A549 (cell line): ENCODE measurements around the gene RNASE8. TPM values are rescaled to one million over a fixed set of nuclear protein-coding genes. Genes with fewer than 3 reads are reported as not detected.

ENCODE experiments used
- ATAC-seq, 2 experiments: fragments of 200-7000 bp in 1 of 2; fragments of >200 bp in 1 of 2; cut with Nextera tagmentation in 1 of 2; cut with Tn5 transposase in 1 of 2; 3 replicates each; pipeline versions ENCODE4 v1.8.0 to v1.9.1; 2018 to 2020; ENCODE audit warnings: mild to moderate bottlenecking in 1 of 2, moderate library complexity in 1 of 2
- CTCF ChIA-PET: fragments of 300-600 bp; sonication (Branson Sonifier 250); formaldehyde crosslinking; extraction: SDS; loops from one replicate; lab custom pipeline; 2021; ENCODE audit warnings: antibody characterized with exemption, inconsistent platforms; lab: Yijun Ruan, JAX
- POLR2A ChIA-PET: fragments of 350-600 bp; formaldehyde crosslinking; extraction: SDS; loops from one replicate; lab custom pipeline; 2021; ENCODE audit warnings: antibody characterized with exemption, inconsistent platforms; lab: Yijun Ruan, JAX
- DNase-seq, 2 experiments: peaks; one replicate each; pipeline versions ENCODE4 v3.0.0 to v3.0.0-alpha.2; 2011 to 2016; ENCODE audit warnings: low read depth in 1 of 2, low spot score in 1 of 2
- FAIRE-seq: peaks from 2 replicates; lab custom pipeline; 2011; peaks lifted over from hg19 to GRCh38; lab: Jason Lieb, UNC
- H3K27ac ChIP-seq, 2 experiments: fragments of >200 bp; sonication (Bioruptor Twin); formaldehyde crosslinking; 3 replicates each; pipeline ENCODE4 v1.5.1; 2016 to 2017
- H3K4me1 ChIP-seq: fragments of >200 bp; sonication (Bioruptor Twin); formaldehyde crosslinking; 3 replicates; pipeline ENCODE4 v1.6.1; 2016
- H3K4me2 ChIP-seq: fragments of >200 bp; sonication (Bioruptor Twin); formaldehyde crosslinking; 3 replicates; pipeline ENCODE4 v1.6.1; 2016
- H3K4me3 ChIP-seq: fragments of >200 bp; sonication (Bioruptor Twin); formaldehyde crosslinking; 3 replicates; pipeline ENCODE4 v1.5.1; 2016
- H3K9me3 ChIP-seq: fragments of >200 bp; sonication (Bioruptor Twin); formaldehyde crosslinking; 3 replicates; pipeline ENCODE4 v1.6.1; 2016
- BCL3 ChIP-seq: fragments of >200 bp; sonication (Bioruptor Twin); formaldehyde crosslinking; IDR thresholded peaks from 3 replicates; pipeline ENCODE4 v1.6.1; 2016
- BHLHE40 ChIP-seq: IDR thresholded peaks from 2 replicates; pipeline ENCODE4 v1.6.1; 2012; ENCODE audit warnings: low read depth, low read length, inconsistent platforms
- CBX2 ChIP-seq: fragments of 200-600 bp; sonication (generic); IDR thresholded peaks from 2 replicates; pipeline ENCODE4 v1.6.1; 2016; ENCODE audit warnings: low read depth, mild to moderate bottlenecking, borderline replicate concordance
- E2F6 ChIP-seq: IDR thresholded peaks from 2 replicates; pipeline ENCODE4 v1.6.1; 2012; ENCODE audit warnings: low read depth, borderline replicate concordance
- EHMT2 ChIP-seq: fragments of 200-600 bp; sonication (generic); IDR thresholded peaks from 2 replicates; pipeline ENCODE4 v1.6.1; 2016; ENCODE audit warnings: antibody characterized with exemption, low read depth, mild to moderate bottlenecking, moderate library complexity
- EP300 ChIP-seq, 2 experiments: fragments of >200 bp; sonication (Bioruptor Twin); formaldehyde crosslinking; IDR thresholded peaks; 2 replicates in 1 of 2; 3 replicates in 1 of 2; pipeline ENCODE4 v1.6.1; 2016 to 2017
- HES2 ChIP-seq: fragments of >200 bp; sonication (Bioruptor Twin); formaldehyde crosslinking; IDR thresholded peaks from 2 replicates; pipeline ENCODE4 v1.6.1; 2016
- HOXA7 ChIP-seq: fragments of 250-450 bp; sonication (Bioruptor Pico); IDR thresholded peaks from 2 replicates; pipeline ENCODE4 v1.5.0; 2020; ENCODE audit warnings: mild to moderate bottlenecking, moderate library complexity
- HOXB13 ChIP-seq: fragments of 250-450 bp; sonication (Bioruptor Pico); IDR thresholded peaks from 2 replicates; pipeline ENCODE4 v1.5.0; 2020; ENCODE audit warnings: low read depth, mild to moderate bottlenecking, moderate library complexity
- HOXB5 ChIP-seq: fragments of 250-450 bp; sonication (Bioruptor Pico); IDR thresholded peaks from 2 replicates; pipeline ENCODE4 v1.5.0; 2020; ENCODE audit warnings: mild to moderate bottlenecking, moderate library complexity
- JUNB ChIP-seq: fragments of >200 bp; sonication (Bioruptor Twin); formaldehyde crosslinking; IDR thresholded peaks from 2 replicates; pipeline ENCODE4 v1.6.1; 2016
- PHF8 ChIP-seq: fragments of 200-600 bp; sonication (generic); IDR thresholded peaks from 2 replicates; pipeline ENCODE4 v1.6.1; 2016; ENCODE audit warnings: low read depth, mild to moderate bottlenecking, antibody characterized with exemption, moderate library complexity, borderline replicate concordance
- RARB ChIP-seq: fragments of 250-450 bp; sonication (Bioruptor Pico); IDR thresholded peaks from 2 replicates; pipeline ENCODE4 v1.8.0; 2021; ENCODE audit warnings: mild to moderate bottlenecking, moderate library complexity
- REST ChIP-seq: fragments of 200-600 bp; sonication (generic); IDR thresholded peaks from 2 replicates; pipeline ENCODE4 v1.6.1; 2016; ENCODE audit warnings: antibody characterized with exemption, mild to moderate bottlenecking, moderate library complexity
- RFX5 ChIP-seq: fragments of 450-650 bp; IDR thresholded peaks from 2 replicates; pipeline ENCODE4 v1.7.1; 2014; ENCODE audit warnings: antibody characterized with exemption, mild to moderate bottlenecking, moderate library complexity
- RNF2 ChIP-seq: fragments of 200-600 bp; sonication (generic); IDR thresholded peaks from 2 replicates; pipeline ENCODE4 v1.6.1; 2016; ENCODE audit warnings: low read depth, mild to moderate bottlenecking, antibody characterized with exemption, moderate library complexity, borderline replicate concordance
- USF2 ChIP-seq: fragments of 450-650 bp; IDR thresholded peaks from 2 replicates; pipeline ENCODE4 v1.6.1; 2014; ENCODE audit warnings: antibody characterized with exemption
- ZC3H11A ChIP-seq: fragments of 450-650 bp; IDR thresholded peaks from 2 replicates; pipeline ENCODE4 v1.6.1; 2014; ENCODE audit warnings: antibody characterized with exemption, mild to moderate bottlenecking
- ZFP36 ChIP-seq: fragments of 450-650 bp; IDR thresholded peaks from 2 replicates; pipeline ENCODE4 v1.6.1; 2014; ENCODE audit warnings: borderline replicate concordance; ENCODE audit not compliant: partially characterized antibody
- ZSCAN20 ChIP-seq: fragments of 250-450 bp; sonication (Bioruptor Pico); IDR thresholded peaks from 2 replicates; pipeline ENCODE4 v1.8.0; 2022; ENCODE audit warnings: mild to moderate bottlenecking, moderate library complexity
- WGBS: methylation state at CpG from one replicate; pipeline ENCODE4 v1.1.6; 2017; ENCODE audit errors: missing lambda C conversion rate; 5-methylcytosine and 5-hydroxymethylcytosine counted together
- polyA plus RNA-seq, 4 experiments: library from polyadenylated mRNA; depleted of rRNA in 3 of 4; stranded (reverse); fragments of >200 nt; fragmentation: RNase III in 1 of 4; extraction: RNeasy Plus Mini Kit Qiagen cat#74134 plus additional on column Dnase treatment in 1 of 4; gene quantifications; 2 replicates in 3 of 4; 3 replicates in 1 of 4; pipeline ENCODE4 v1.2.3, GENCODE V29; 2011 to 2017

RNASE8 gene
- polyA plus RNA-seq, 2 of the 4 experiments (the other 2 are of a cell fraction): not detected

GRCh38 chr14:21024585-21025370 is 32.8 kb upstream of the RNASE8 start, which contains the start of gene NDRG2:
Gene NDRG2, minus strand, starts transcription at chr14:21025061. Its CDS starts 1,746 bp downstream, at chr14:21023315.
- Histone ChIP-seq H3K9me3 (no peaks in the 10 kb centered on the region), H3K4me1 (0 out of 3 replicates have a peak, but pooled peaks cover 3% of the 10 kb centered on the region), H3K4me3 (peak within 1 kb of the TSS; percentile 58), H3K27ac (peak within 1 kb of the TSS; percentile 67 to 84), H3K4me2 (peak within 1 kb of the TSS; percentile 79)
- peak; percentile 14 to 49 for DNase-seq
- 56% methylated on average over 12 of the region's 72 CpGs for WGBS
- ATAC-seq: peak; percentile 78 to 85
- ChIA-PET POLR2A (no interaction called here), CTCF (interaction anchor here (1.0 to 16.3 kb wide), 5 partner anchors 10 to 79 kb away, joined by 3 to 323 read pairs (median 21); partner anchors contain the start of genes RNASE7 and SLC39A2)
- no peak for FAIRE-seq
- TF ChIP-seq HES2 (no peak), PHF8 (peak; percentile 34; the same call in 1 of the 2 replicates)

GRCh38 chr14:21025371-21026273 is 32.0 kb upstream of the RNASE8 start:
- no peak for FAIRE-seq
- Histone ChIP-seq H3K4me1 (0 out of 3 replicates have a peak, but pooled peaks cover 3% of the 10 kb centered on the region), H3K9me3 (no peaks in the 10 kb centered on the region), H3K4me2 (peak overlapping the region; percentile 79), H3K27ac (peak overlapping the region; percentile 67 to 84; a peak in 5 of 6 replicates), H3K4me3 (peak overlapping the region; percentile 58)
- ChIA-PET CTCF (interaction anchor here (0.9 to 16.3 kb wide), 10 partner anchors 10 to 615 kb away, joined by 3 to 323 read pairs (median 8); partner anchors contain the start of gene RNASE7), POLR2A (no interaction called here)
- DNase-seq: no peak
- no peak for TF ChIP-seq REST
- TF ChIP-seq JUNB: no peak
- no peak for TF ChIP-seq HOXA7
- no peak for TF ChIP-seq RNF2
- 0 out of 2 replicates have a peak, but pooled peaks have one; percentile 47 for TF ChIP-seq E2F6
- TF ChIP-seq BHLHE40: no peak
- TF ChIP-seq ZFP36: no peak
- WGBS: 40% methylated on average over 38 of the region's 58 CpGs
- ATAC-seq: peak; percentile 37 to 39; a peak in 4 of 6 replicates

GRCh38 chr14:21026274-21026987 is 31.2 kb upstream of the RNASE8 start:
- no peak for ATAC-seq
- Histone ChIP-seq H3K9me3 (no peaks in the 10 kb centered on the region), H3K4me3 (no peak overlapping the region), H3K4me1 (0 out of 3 replicates have a peak, but pooled peaks cover 3% of the 10 kb centered on the region), H3K4me2 (no peak overlapping the region), H3K27ac (no peak overlapping the region)
- FAIRE-seq: no peak
- WGBS: 80% methylated on average over 5 of the region's 7 CpGs
- ChIA-PET CTCF (interaction anchor here (0.9 to 12.5 kb wide), 8 partner anchors 9 to 614 kb away, joined by 3 to 210 read pairs (median 6); no protein-coding TSS in a partner anchor), POLR2A (no interaction called here)
- DNase-seq: no peak
- no peak for TF ChIP-seq RFX5
- no peak for TF ChIP-seq ZC3H11A
- no peak for TF ChIP-seq RARB
- no peak for TF ChIP-seq HOXB13 (CRISPR knock-in tag)
- TF ChIP-seq ZSCAN20: no peak
- TF ChIP-seq HOXB5 (CRISPR knock-in tag): no peak
- TF ChIP-seq CBX2: no peak
- TF ChIP-seq BCL3: no peak
- TF ChIP-seq USF2: no peak
- TF ChIP-seq EP300 (IDR thresholded peaks at IDR 0.05): no peak
- no peak for TF ChIP-seq EHMT2
- no peak for TF ChIP-seq ZFP36
- TF ChIP-seq HOXA7: no peak
- no peak for TF ChIP-seq BHLHE40
